Hematopoietic multipotent progenitor cell (in vitro differentiated cells): ENCODE results near the gene CHTOP. TPM values are rescaled to one million over a fixed set of nuclear protein-coding genes. Genes with fewer than 3 reads are reported as not detected.
"Not testable (repeated sequence)": the region's sequence is repeated elsewhere in the genome, so short reads cannot be mapped to it uniquely, and the experiment has no call there.

Experiments used
- DNase-seq, 3 donors: peaks; one replicate each; pipeline ENCODE4 v3.0.0-alpha.2; 2011 to 2015; ENCODE audit warnings: low read depth in 2 of 3, low spot score in 2 of 3
- total RNA-seq: library from RNA; depleted of rRNA; stranded (reverse); fragments of >200 nt; gene quantifications from one replicate; pipeline ENCODE4 v1.2.3, GENCODE V29; 2012

The CHTOP gene, protein sequence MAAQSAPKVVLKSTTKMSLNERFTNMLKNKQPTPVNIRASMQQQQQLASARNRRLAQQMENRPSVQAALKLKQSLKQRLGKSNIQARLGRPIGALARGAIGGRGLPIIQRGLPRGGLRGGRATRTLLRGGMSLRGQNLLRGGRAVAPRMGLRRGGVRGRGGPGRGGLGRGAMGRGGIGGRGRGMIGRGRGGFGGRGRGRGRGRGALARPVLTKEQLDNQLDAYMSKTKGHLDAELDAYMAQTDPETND
- 53.1 TPM for total RNA-seq

DNA sequence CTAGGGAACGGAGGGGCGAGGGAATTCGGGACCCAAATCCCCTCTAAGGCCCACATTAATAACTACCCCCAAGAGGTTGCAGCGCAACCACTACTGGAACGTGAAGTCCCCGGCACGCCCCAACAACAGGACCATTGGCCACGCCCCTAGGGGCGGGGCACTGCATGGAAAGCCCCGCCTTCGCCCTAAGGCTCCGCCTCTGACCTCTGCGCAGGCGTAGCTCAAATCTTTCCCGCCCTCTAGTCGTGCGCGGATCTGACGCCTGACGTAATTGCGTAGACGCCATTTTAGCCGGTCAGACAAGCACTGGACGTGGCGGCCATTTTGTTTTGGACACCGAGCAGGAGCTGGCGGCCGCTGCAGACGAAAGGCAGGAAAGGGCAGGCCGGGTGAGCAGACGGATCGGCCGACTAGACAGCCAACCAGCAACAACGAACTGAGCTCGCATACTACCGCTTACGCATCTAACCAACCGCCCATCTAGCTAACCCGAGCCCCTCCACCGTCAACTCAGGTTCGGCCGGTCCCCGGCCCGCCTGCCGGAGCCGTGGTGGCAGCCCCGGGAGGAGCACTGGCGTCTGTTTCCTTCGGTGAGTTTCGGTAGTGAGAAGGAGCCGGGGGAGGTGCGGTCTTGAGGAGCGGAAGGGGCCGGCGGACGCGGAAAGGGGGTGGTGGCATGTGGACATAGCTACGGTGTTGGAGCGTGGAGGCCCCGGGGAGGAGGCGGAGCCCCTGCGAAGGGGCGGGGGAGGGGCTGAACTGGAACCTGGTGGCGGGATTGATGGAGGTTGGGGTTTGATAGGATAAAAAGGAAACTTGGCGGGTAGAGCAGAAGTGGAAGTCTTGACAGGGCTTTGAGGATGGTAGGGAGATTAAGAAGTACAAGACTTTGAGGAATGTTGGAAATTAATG, at the start of gene CHTOP:
CHTOP (plus strand) TSS at position 313 of the 912 bp plus-strand sequence. CDS start 2,523 bp downstream, outside the sequence.
- peak; percentile 97 to 98 (median 98) for DNase-seq

DNA sequence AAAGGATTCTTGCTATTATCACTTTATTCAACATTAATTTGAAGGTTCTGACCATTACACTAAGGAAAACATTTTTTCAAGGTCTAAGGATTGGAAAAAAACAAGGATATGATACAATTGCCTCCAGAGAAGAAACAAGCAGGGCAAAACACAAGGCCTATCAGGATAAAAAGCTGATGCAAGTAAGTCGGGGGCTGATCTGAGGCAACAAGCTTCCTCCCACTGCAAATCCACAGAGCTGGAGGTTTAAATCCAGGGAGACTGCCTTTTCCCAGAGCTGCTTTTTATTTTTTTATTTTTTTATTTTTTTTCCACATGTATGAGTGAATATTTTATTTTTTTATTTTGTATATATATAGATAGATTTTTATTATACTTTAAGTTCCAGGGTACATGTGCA, 48.9 kb upstream of the CHTOP start:
- no peak for DNase-seq

GRCh38 chr1:153586347-153586746, 47.5 kb upstream of the CHTOP start:
- DNase-seq, result no peak

DNA sequence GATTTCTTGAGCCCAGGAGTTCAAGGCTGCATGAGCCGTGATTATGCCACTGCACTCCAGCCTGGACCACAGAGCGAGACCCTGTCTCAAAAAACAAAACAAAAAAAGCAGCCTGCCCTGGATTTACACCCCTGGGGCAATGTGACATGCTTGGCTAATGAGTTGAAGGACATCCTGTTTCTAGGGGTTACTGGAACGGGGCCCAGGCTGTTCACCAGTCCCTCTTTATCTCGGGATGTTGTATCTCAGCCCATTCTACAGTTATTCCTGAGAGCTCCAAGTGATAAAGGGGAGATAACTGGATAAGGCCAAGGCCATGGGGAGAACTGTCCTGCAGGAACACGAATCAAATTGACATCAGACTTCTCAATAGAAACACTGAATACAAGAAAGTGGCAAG, 46.6 kb upstream of the CHTOP start:
- no peak for DNase-seq

DNA sequence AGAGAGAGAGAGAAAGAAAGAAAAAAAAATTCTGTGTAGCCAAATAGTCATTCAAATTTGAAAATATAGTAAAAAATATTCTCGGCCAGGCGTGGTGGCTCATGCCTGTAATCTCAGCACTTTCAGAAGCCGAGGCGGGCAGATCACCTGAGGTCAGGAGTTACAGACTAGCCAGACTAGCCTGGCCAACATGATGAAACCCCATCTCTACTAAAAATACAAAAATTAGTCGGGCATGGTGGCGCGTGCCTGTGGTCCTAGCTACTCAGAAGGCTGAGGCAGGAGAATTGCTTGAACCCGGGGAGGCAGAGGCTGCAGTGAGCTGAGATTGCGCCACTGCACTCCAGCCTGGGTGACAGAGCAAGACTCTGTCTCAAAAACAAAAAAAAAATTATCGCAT, 45.8 kb upstream of the CHTOP start:
- not testable (repeated sequence) for DNase-seq

GRCh38 chr1:153588482-153588881, 45.4 kb upstream of the CHTOP start:
- DNase-seq, result no peak

DNA sequence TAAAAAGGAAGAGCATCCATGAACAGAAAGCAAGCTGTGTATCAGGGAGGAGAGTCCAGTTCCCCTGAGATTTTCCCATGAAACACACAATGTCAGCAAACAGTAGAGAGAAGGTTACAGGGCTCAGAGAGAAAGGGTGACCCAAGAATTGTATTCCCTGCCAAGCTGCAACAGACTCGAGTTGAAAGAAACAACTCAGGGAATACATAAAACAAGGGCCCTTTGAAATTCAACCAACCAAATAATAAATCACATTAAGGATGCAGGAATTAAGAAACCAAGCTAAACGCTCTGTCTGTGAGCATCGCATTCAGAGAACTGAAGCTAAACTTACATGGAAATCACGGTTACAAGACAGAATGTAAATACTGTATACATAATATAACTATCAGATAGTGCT, 41.1 kb upstream of the CHTOP start:
- DNase-seq, result no peak

DNA sequence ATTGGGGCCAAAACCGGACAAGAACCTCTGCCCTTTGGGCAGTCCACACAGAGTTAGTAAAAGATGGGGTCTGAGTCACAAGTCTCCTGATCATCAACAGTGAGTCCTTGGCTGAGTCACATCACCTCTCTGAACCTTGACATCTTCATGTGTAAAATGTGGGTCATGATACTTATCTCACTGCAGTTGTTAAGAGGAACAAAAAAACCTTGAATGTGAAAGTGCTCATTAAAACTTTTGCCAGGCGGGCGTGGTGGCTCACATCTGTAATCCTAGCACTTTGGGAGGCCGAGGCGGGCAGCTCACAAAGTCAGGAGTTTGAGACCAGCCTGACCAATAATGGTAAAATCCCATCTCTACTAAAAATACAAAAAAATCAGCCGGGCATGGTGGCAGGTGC, 36.7 kb upstream of the CHTOP start:
- DNase-seq, result no peak

- peak in 2 of 3 donors; percentile 90 to 97 for DNase-seq
Measured at GRCh38 chr1:153598309-153599172, 35.3 kb upstream of the CHTOP start.

DNA sequence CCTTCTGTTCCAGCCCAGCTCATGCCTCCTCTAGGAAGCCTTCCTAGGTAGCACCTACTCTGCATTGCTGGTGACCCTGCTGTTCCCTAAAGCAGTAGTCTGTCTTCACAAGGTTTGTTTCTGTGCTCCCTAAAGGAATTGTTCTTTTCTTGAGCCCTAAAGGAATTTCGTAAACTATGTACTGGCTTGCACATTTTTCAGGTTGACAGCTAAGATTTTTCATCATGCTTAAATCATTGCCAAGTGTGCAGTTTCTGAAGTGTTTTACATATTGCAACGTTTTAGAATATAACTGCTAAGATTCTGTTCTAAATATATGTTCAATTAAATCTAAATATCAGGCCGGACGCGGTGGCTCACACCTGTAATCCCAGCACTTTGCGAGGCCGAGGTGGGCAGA, 34.0 kb upstream of the CHTOP start:
- no peak for DNase-seq

DNA sequence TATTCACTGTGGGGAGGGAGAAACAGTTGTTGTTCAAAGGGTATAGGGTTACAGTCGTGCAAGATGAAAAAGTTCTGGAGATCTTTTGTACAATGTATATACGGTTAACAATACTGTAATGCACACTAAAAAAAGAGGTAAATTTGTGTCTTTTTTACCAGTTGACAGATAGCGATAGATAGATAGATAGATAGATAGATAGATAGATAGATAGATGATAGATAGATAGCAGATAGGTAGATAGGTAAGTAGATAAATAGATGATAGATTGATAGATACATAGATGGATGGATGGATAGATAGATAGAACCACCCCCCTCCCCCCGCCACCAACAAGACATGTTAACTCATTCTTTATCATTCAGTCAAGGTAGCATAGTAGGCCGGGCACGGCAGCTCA, 31.1 kb upstream of the CHTOP start:
- DNase-seq, result no peak

- no peak for DNase-seq
Measured at GRCh38 chr1:153606194-153606593, 27.7 kb upstream of the CHTOP start.

- no peak for DNase-seq
Measured at GRCh38 chr1:153607381-153607780, 26.5 kb upstream of the CHTOP start.

GRCh38 chr1:153608089-153608682, 25.7 kb upstream of the CHTOP start:
- DNase-seq, result no peak

DNA sequence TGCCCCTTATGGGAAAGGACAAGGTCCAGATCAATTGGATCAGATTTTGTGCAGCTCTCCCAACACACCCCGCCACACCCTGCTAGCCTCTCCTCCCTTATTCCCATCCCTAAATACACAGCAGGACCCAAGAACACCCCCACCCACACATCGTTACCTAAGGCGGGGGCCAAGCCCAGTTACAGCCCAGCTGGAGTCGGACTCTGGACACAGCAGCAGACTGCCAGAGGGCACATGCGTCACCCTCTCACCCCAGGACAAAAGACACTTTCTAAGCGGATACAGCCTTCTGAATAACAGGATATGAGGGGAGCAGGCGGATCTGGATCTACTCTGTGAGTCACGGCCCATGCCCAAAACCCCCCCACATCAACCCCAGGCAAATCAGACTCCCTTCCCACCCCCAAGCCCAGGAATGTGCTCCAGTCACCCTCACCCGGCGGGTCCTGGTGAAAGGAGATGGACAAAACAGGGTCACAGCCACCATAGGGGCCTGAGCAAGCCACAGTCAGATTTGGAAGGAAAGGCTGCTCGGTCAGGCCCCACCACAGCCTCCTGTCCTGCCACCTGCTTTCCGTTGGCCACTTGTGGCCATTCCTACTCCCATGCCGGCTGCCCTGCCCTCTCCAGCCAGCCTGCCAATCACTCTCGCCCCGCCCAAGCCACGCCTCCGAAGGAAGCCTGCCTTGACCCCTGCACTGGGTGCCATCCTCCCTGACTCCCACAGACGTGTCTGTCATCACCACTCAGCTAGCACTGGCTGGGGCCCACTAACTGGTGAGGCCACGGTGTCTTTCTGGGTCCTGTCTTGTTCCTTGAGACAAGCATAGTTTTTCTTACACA, 24.9 kb upstream of the CHTOP start:
- no peak for DNase-seq

DNA sequence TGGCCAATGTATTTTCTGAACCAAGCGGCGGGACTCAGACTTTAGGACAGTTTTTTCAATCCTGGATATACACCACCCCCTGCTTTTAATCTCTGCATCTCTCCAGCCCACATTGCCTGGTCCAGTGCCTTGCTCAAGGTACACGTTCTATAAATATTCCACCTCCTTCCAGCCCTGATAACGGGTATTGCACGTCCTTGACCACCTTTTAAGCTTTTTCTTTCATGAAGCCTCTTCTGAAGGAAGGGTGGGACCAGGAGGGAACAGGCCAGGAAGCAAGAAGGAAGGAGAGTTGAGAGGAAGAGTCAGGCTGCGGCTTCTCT, 24.3 kb upstream of the CHTOP start:
- DNase-seq, result no peak

GRCh38 chr1:153610334-153610733, 23.5 kb upstream of the CHTOP start:
- no peak for DNase-seq

GRCh38 chr1:153610811-153611301, 23.0 kb upstream of the CHTOP start:
- no peak for DNase-seq

DNA sequence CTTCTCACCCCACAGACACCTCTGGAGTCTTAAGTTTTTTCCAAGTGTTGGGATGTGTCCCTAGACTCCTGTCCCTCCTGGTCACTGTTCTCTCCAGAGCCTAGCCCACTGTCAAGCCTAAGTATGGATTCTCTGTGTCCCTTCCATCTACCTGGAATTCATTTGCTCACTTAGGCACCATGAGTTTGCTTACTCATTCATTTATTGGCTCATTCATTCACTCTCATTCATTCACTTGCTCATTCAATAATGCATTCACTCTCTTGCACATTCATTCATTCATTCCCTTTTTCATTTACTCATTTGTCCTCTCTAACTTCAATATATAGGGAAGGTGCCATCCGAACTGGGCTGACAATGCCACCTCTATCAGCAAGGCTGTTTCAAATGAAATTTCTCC, 22.5 kb upstream of the CHTOP start:
- no peak for DNase-seq
